ENCODE measurements around the gene CNTNAP5.

Gene CNTNAP5

GRCh38 chr2:124024561-124025170 is 421 bp upstream of the CNTNAP5 start:
- ChIA-PET POLR2A (no interaction called here), CTCF (interaction anchor here (1.0 to 2.3 kb wide), 3 partner anchors 11 to 23 kb away, joined by 3 to 9 read pairs (median 3); no protein-coding TSS in a partner anchor)
- TF ChIP-seq CTCF (IDR thresholded peaks at IDR 0.05; ENCODE audit: control extremely low read depth, extremely low read depth, low read depth, missing control alignments) = no peak
- no peak for DNase-seq (ENCODE audit: extremely low spot score)

- ChIA-PET POLR2A (no interaction called here), CTCF (interaction anchor here (1.0 to 2.7 kb wide), 11 partner anchors 7 to 1446 kb away, joined by 3 to 11 read pairs (median 3); no protein-coding TSS in a partner anchor)
- no peak for DNase-seq (ENCODE audit: extremely low spot score)
- TF ChIP-seq CTCF (IDR thresholded peaks at IDR 0.05; ENCODE audit: control extremely low read depth, extremely low read depth, low read depth, missing control alignments) = no peak
Measured at GRCh38 chr2:124025891-124026434, 876 bp downstream of the CNTNAP5 start.

DNA sequence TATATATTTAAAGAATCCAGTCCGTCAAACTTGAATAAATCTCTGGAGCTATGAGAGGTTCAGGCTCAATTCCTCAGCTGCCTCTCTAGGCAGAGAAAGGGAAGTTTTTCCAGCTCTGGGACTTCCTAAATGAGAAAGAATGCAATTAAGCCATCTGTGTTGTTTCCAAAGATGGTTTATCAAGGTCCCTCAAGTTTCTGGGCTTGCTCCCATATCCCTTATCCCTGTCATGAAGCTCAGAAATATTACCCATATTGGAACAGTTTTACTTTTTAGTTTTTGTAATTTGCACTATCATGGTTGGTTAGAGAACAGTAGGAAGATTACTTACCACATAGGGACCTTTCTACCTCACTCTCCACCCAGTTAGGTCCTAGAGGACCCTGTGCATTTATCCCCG is 1.4 kb downstream of the CNTNAP5 start:
- no peak for TF ChIP-seq CTCF (IDR thresholded peaks at IDR 0.05; ENCODE audit: control extremely low read depth, extremely low read depth, low read depth, missing control alignments)
- CTCF ChIA-PET = interaction anchor here (1.0 to 2.7 kb wide), 10 partner anchors 8 to 1446 kb away, joined by 3 to 11 read pairs (median 4); no protein-coding TSS in a partner anchor
- POLR2A ChIA-PET = no interaction called here
- DNase-seq (ENCODE audit: extremely low spot score) = no peak

- ChIA-PET CTCF (interaction anchor here (0.9 to 2.7 kb wide), 4 partner anchors 9 to 19 kb away, joined by 3 to 11 read pairs (median 6); no protein-coding TSS in a partner anchor), POLR2A (no interaction called here)
- DNase-seq (ENCODE audit: extremely low spot score) = peak; percentile 46
- TF ChIP-seq CTCF (IDR thresholded peaks at IDR 0.05; ENCODE audit: control extremely low read depth, extremely low read depth, low read depth, missing control alignments) = peak; percentile 63
Measured at GRCh38 chr2:124027182-124027581, 2.1 kb downstream of the CNTNAP5 start.

DNA sequence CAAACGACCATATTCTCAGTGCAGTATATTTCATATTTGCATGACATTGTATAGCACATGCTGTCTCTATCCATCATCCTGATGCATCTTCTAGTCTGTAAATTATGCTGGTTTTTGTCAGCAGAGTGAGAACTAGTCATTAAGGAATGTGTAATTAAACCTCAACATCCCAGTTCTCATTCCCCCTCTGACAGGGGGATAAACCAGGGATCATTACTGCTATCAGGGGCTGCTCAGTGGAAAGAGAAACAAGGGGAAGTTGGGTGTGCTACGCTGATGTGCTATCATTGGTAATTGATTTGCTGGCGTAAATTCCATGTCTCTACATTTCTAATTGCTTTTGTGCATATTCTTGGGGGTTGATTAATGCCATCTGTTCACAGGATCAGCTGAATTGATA is 7.7 kb downstream of the CNTNAP5 start:
- DNase-seq (ENCODE audit: extremely low spot score) = no peak
- ChIA-PET CTCF (no interaction called here), POLR2A (no interaction called here)
- TF ChIP-seq CTCF (IDR thresholded peaks at IDR 0.05; ENCODE audit: control extremely low read depth, extremely low read depth, low read depth, missing control alignments) = no peak

DNA sequence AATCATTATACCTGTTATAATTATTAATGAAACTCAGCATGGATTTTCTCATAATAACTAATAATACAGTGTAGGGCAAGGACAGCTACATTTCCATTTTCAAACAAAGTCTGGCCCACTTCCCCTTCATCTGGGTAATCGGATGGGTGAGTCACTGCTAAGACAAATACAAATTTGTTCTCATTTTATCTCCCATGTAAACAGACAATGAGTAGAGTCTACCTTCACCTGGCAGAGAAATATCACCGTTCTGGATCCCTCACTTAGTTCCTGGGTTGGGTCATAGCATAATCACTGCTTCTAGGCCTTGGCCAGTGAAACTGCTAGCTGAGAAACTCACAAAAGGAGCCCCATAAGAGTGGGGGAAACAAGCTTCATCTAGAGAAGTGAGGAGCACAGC is 9.2 kb downstream of the CNTNAP5 start:
- no peak for TF ChIP-seq CTCF (IDR thresholded peaks at IDR 0.05; ENCODE audit: control extremely low read depth, extremely low read depth, low read depth, missing control alignments)
- CTCF ChIA-PET = no interaction called here
- no peak for DNase-seq (ENCODE audit: extremely low spot score)
- POLR2A ChIA-PET = no interaction called here

Measured in GM10248 (cell line).